SK-N-SH (cell line): ENCODE results near the gene KIAA1549.

ENCODE experiments used
- FOXM1 ChIP-seq: IDR thresholded peaks from 2 replicates; pipeline ENCODE4 v1.4.0; 2012; ENCODE audit warnings: low read depth, mild to moderate bottlenecking
- JUND ChIP-seq: IDR thresholded peaks from 2 replicates; pipeline ENCODE4 v1.4.0; 2012
- POLR2AphosphoS5 ChIP-seq: IDR thresholded peaks from 2 replicates; pipeline ENCODE4 v1.6.1; 2012; ENCODE audit warnings: low read depth, low read length
- RXRA ChIP-seq: IDR thresholded peaks from 2 replicates; pipeline ENCODE4 v1.4.0; 2012; ENCODE audit warnings: low read depth, mild to moderate bottlenecking, borderline replicate concordance
- SMC3 ChIP-seq: IDR thresholded peaks from 2 replicates; pipeline ENCODE4 v1.6.1; 2012; ENCODE audit warnings: low read depth, low read length, improper control_type of control experiment
- TF ChIP-seq, protein P1 (sequence below): fragments of 150-350 bp; IDR thresholded peaks from 2 replicates; pipeline ENCODE4 v1.6.1; 2017; ENCODE audit warnings: antibody characterized with exemption, low read length, low read depth, borderline replicate concordance
- TF ChIP-seq, protein P2 (sequence below): fragments of 200-600 bp; sonication (generic); IDR thresholded peaks from 2 replicates; pipeline ENCODE4 v1.6.1; 2017; ENCODE audit warnings: antibody characterized with exemption, mild to moderate bottlenecking, moderate library complexity
- TF ChIP-seq, protein P3 (sequence below): IDR thresholded peaks from 2 replicates; pipeline ENCODE4 v1.6.1; 2012; ENCODE audit warnings: mild to moderate bottlenecking, low read depth, low read length, moderate library complexity

DNA sequence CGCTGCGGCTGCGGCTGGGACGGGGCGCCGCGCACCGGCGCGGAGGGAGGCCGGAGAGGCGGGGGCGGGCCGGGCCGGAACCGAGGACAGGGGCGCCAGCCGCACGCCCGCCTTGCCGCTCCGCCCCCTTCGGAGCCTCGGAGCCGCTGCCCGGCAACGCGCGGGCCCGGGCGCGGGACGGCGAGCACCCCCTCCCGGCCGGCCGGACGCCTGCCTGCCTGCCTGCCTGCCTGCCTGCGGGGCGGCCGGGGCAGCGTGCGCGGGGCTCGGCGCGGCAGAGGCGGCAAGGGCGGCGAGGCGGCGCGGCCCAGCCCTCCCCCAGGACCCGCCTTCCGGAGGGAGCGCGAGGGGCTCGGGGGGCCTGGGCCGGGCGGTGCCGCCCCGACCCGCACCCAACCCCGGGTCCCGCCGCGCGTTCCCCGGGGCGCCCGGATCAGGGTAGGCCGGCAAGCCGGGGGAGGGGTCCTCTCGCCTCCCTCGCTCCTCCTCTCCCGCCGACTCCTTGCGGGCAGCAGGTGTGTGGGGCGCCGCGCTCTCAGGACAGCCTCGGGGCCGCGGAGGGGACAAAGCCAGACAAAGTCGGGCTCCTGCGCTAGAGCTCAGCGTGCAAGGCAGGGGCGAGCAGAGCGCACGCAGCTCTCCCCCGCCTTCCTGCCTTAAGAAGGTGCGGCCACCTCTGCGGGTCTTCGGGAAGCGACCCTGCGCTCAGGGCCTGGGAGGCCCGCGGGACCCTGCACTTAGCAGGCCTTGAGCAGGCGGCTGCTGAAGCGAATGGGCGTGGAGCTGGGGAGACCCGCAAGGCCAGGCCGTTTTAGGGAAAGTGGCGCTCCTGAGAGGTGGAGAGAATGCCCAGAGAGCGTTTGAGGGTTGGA lies at the start of gene KIAA1549:
- no peak for TF ChIP-seq POLR2AphosphoS5
- TF ChIP-seq JUND: no peak
- TF ChIP-seq, protein P1, sequence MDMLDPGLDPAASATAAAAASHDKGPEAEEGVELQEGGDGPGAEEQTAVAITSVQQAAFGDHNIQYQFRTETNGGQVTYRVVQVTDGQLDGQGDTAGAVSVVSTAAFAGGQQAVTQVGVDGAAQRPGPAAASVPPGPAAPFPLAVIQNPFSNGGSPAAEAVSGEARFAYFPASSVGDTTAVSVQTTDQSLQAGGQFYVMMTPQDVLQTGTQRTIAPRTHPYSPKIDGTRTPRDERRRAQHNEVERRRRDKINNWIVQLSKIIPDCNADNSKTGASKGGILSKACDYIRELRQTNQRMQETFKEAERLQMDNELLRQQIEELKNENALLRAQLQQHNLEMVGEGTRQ: no peak
- TF ChIP-seq, protein P2, sequence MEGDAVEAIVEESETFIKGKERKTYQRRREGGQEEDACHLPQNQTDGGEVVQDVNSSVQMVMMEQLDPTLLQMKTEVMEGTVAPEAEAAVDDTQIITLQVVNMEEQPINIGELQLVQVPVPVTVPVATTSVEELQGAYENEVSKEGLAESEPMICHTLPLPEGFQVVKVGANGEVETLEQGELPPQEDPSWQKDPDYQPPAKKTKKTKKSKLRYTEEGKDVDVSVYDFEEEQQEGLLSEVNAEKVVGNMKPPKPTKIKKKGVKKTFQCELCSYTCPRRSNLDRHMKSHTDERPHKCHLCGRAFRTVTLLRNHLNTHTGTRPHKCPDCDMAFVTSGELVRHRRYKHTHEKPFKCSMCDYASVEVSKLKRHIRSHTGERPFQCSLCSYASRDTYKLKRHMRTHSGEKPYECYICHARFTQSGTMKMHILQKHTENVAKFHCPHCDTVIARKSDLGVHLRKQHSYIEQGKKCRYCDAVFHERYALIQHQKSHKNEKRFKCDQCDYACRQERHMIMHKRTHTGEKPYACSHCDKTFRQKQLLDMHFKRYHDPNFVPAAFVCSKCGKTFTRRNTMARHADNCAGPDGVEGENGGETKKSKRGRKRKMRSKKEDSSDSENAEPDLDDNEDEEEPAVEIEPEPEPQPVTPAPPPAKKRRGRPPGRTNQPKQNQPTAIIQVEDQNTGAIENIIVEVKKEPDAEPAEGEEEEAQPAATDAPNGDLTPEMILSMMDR: no peak
- TF ChIP-seq FOXM1: no peak
- TF ChIP-seq SMC3: peak; percentile 63
- no peak for TF ChIP-seq RXRA
- TF ChIP-seq, protein P3, sequence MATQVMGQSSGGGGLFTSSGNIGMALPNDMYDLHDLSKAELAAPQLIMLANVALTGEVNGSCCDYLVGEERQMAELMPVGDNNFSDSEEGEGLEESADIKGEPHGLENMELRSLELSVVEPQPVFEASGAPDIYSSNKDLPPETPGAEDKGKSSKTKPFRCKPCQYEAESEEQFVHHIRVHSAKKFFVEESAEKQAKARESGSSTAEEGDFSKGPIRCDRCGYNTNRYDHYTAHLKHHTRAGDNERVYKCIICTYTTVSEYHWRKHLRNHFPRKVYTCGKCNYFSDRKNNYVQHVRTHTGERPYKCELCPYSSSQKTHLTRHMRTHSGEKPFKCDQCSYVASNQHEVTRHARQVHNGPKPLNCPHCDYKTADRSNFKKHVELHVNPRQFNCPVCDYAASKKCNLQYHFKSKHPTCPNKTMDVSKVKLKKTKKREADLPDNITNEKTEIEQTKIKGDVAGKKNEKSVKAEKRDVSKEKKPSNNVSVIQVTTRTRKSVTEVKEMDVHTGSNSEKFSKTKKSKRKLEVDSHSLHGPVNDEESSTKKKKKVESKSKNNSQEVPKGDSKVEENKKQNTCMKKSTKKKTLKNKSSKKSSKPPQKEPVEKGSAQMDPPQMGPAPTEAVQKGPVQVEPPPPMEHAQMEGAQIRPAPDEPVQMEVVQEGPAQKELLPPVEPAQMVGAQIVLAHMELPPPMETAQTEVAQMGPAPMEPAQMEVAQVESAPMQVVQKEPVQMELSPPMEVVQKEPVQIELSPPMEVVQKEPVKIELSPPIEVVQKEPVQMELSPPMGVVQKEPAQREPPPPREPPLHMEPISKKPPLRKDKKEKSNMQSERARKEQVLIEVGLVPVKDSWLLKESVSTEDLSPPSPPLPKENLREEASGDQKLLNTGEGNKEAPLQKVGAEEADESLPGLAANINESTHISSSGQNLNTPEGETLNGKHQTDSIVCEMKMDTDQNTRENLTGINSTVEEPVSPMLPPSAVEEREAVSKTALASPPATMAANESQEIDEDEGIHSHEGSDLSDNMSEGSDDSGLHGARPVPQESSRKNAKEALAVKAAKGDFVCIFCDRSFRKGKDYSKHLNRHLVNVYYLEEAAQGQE: no peak
